H1 (cell line): ENCODE data around the gene CTRL. TPM values are rescaled to one million over a fixed set of nuclear protein-coding genes. Genes with fewer than 3 reads are reported as not detected.
A peak's percentile ranks its signal among the peaks of the same experiment; 100 is the strongest.

Experiments used
- CTCF ChIA-PET: fragments of 300-600 bp; sonication (Branson Sonifier 250); formaldehyde crosslinking; loops from one replicate; lab custom pipeline; 2021; ENCODE audit not compliant: partially characterized antibody; lab: Charles Lee
- POLR2A ChIA-PET: fragments of 300-600 bp; sonication (Branson Sonifier 250); formaldehyde crosslinking; loops from one replicate; lab custom pipeline; 2021; ENCODE audit warnings: inconsistent platforms; ENCODE audit not compliant: partially characterized antibody; lab: Charles Lee
- DNase-seq, 2 experiments: peaks; one replicate each; pipeline versions ENCODE4 v3.0.0 to v3.0.0-alpha.2; 2010 to 2022; ENCODE audit warnings: low spot score in 2 of 2, low read depth in 1 of 2, mixed read lengths in 1 of 2
- FAIRE-seq: peaks from 2 replicates; lab custom pipeline; 2011; peaks lifted over from hg19 to GRCh38; lab: Jason Lieb, UNC
- H2AFZ ChIP-seq: 2 replicates; pipeline ENCODE4 v1.8.1; 2012; ENCODE audit warnings: low read length, inconsistent platforms
- H2AK5ac ChIP-seq: 2 replicates; pipeline ENCODE4 v1.6.1; 2013; ENCODE audit warnings: low read depth, low read length
- H2BK120ac ChIP-seq: replicated peaks from 2 replicates; pipeline ENCODE3; 2013; ENCODE audit warnings: low read depth, low read length, inconsistent platforms
- H2BK12ac ChIP-seq: 2 replicates; pipeline ENCODE4 v1.6.1; 2013; ENCODE audit warnings: low read depth, low read length
- H2BK15ac ChIP-seq: 2 replicates; pipeline ENCODE4 v1.6.1; 2013; ENCODE audit warnings: low read length
- H2BK20ac ChIP-seq: 2 replicates; pipeline ENCODE4 v1.6.1; 2013; ENCODE audit warnings: low read length
- H2BK5ac ChIP-seq: 2 replicates; pipeline ENCODE4 v1.6.1; 2013; ENCODE audit warnings: low read depth, low read length
- H3K14ac ChIP-seq: 2 replicates; pipeline ENCODE4 v1.6.1; 2013; ENCODE audit warnings: inconsistent platforms; ENCODE audit not compliant: insufficient read length
- H3K18ac ChIP-seq: 2 replicates; pipeline ENCODE4 v1.6.1; 2013; ENCODE audit warnings: low read length; ENCODE audit errors: extremely low read depth
- H3K23ac ChIP-seq: 2 replicates; pipeline ENCODE4 v1.6.1; 2013; ENCODE audit warnings: inconsistent platforms; ENCODE audit not compliant: insufficient read length
- H3K23me2 ChIP-seq: 2 replicates; pipeline ENCODE4 v1.6.1; 2013; ENCODE audit warnings: low read depth, low read length
- H3K27ac ChIP-seq: 2 replicates; pipeline ENCODE4 v1.6.1; 2011; ENCODE audit warnings: low read depth, low read length, inconsistent platforms
- H3K27me3 ChIP-seq, 4 experiments: replicated peaks in 1 of 4; 1 replicate in 1 of 4; 2 replicates in 3 of 4; pipeline versions ENCODE4 v1.6.1 to v1.8.1; 2011 to 2013; ENCODE audit warnings: low read length in 3 of 4, mild to moderate bottlenecking in 3 of 4, inconsistent platforms in 2 of 4, mixed read lengths in 2 of 4, moderate library complexity in 1 of 4; ENCODE audit not compliant: control insufficient read depth in 3 of 4, insufficient read depth in 3 of 4; ENCODE audit errors: extremely low read depth in 1 of 4
- H3K36me3 ChIP-seq, 4 experiments: 2 replicates each; pipeline versions ENCODE4 v1.6.1 to v1.8.1; 2011 to 2013; ENCODE audit warnings: mild to moderate bottlenecking in 4 of 4, low read length in 3 of 4, moderate library complexity in 2 of 4, control low read depth in 1 of 4, inconsistent platforms in 1 of 4; ENCODE audit not compliant: insufficient read depth in 4 of 4, control insufficient read depth in 2 of 4
- H3K4ac ChIP-seq: replicated peaks from 2 replicates; pipeline ENCODE3; 2013; ENCODE audit warnings: low read length, low read depth, mixed read lengths, inconsistent platforms; ENCODE audit not compliant: insufficient read length
- H3K4me1 ChIP-seq, 4 experiments: replicated peaks in 1 of 4; 1 replicate in 1 of 4; 2 replicates in 3 of 4; pipeline versions ENCODE4 v1.6.1 to v1.8.1; 2011 to 2013; ENCODE audit warnings: low read length in 3 of 4, inconsistent platforms in 2 of 4, mixed read lengths in 1 of 4; ENCODE audit not compliant: insufficient read depth in 4 of 4, control insufficient read depth in 3 of 4
- H3K4me2 ChIP-seq, 2 experiments: 2 replicates each; pipeline versions ENCODE4 v1.6.1 to v1.8.1; 2011 to 2013; ENCODE audit warnings: low read depth in 2 of 2, low read length in 2 of 2, control low read depth in 1 of 2, inconsistent platforms in 1 of 2, mild to moderate bottlenecking in 1 of 2; ENCODE audit not compliant: insufficient read depth in 1 of 2
- H3K4me3 ChIP-seq, 4 experiments: fragments of 200-600, 300-600 bp in 1 of 4; sonication (generic), shearing (Covaris generic), sonication (Bioruptor Twin) in 1 of 4; 2 replicates each; pipeline versions ENCODE4 v1.5.1 to v1.8.1; 2011 to 2016; ENCODE audit warnings: low read length in 4 of 4, low read depth in 3 of 4, control low read depth in 2 of 4, inconsistent platforms in 2 of 4, mild to moderate bottlenecking in 2 of 4, mixed read lengths in 1 of 4, moderate library complexity in 1 of 4; ENCODE audit not compliant: insufficient read depth in 2 of 4; ENCODE audit errors: extremely low read depth in 1 of 4
- H3K56ac ChIP-seq: replicated peaks from 2 replicates; pipeline ENCODE3; 2013; ENCODE audit warnings: low read depth, mild to moderate bottlenecking, mixed read lengths, low read length, inconsistent platforms; ENCODE audit not compliant: insufficient read length
- H3K79me1 ChIP-seq: 2 replicates; pipeline ENCODE4 v1.6.1; 2013; ENCODE audit warnings: low read depth, low read length, control low read depth
- H3K79me2 ChIP-seq, 2 experiments: 2 replicates each; pipeline versions ENCODE4 v1.6.1 to v1.8.1; 2012 to 2013; ENCODE audit warnings: low read length in 2 of 2, mild to moderate bottlenecking in 2 of 2, inconsistent platforms in 1 of 2; ENCODE audit not compliant: insufficient read depth in 2 of 2, control insufficient read depth in 1 of 2
- H3K9ac ChIP-seq, 4 experiments: replicated peaks in 1 of 4; 1 replicate in 1 of 4; 2 replicates in 3 of 4; pipeline versions ENCODE4 v1.6.1 to v1.8.1; 2011 to 2013; ENCODE audit warnings: low read depth in 3 of 4, low read length in 3 of 4, control low read depth in 2 of 4, mild to moderate bottlenecking in 2 of 4, moderate library complexity in 2 of 4, inconsistent platforms in 1 of 4; ENCODE audit errors: extremely low read depth in 1 of 4
- H3K9me3 ChIP-seq, 2 experiments: 2 replicates each; pipeline versions ENCODE4 v1.6.1 to v1.8.1; 2012 to 2013; ENCODE audit warnings: mild to moderate bottlenecking in 2 of 2, moderate library complexity in 2 of 2, control low read depth in 1 of 2, inconsistent platforms in 1 of 2, low read depth in 1 of 2, low read length in 1 of 2, mixed read lengths in 1 of 2; ENCODE audit not compliant: insufficient read depth in 2 of 2
- H4K20me1 ChIP-seq, 2 experiments: replicated peaks in 1 of 2; 2 replicates each; pipeline versions ENCODE3 to v1.8.1; 2011 to 2013; ENCODE audit warnings: inconsistent platforms in 2 of 2, low read length in 2 of 2, mild to moderate bottlenecking in 1 of 2; ENCODE audit not compliant: insufficient read depth in 2 of 2, control insufficient read depth in 1 of 2
- H4K5ac ChIP-seq: 2 replicates; pipeline ENCODE4 v1.6.1; 2013; ENCODE audit warnings: low read length, low read depth, mixed read lengths, inconsistent platforms; ENCODE audit not compliant: insufficient read length
- H4K8ac ChIP-seq: 2 replicates; pipeline ENCODE4 v1.8.0; 2013; ENCODE audit warnings: mild to moderate bottlenecking, moderate library complexity, low read length, inconsistent platforms; ENCODE audit not compliant: insufficient read depth; ENCODE audit errors: extremely low read depth
- H4K91ac ChIP-seq: replicated peaks from 2 replicates; pipeline ENCODE3; 2013; ENCODE audit warnings: low read length, mixed read lengths, inconsistent platforms; ENCODE audit not compliant: insufficient read length
- CHD1 ChIP-seq: IDR thresholded peaks from 2 replicates; pipeline ENCODE4 v1.6.1; 2012; ENCODE audit warnings: low read depth, low read length, improper control_type of control experiment
- NRF1 ChIP-seq: IDR thresholded peaks from 2 replicates; pipeline ENCODE4 v1.6.1; 2011; ENCODE audit warnings: mild to moderate bottlenecking, low read depth, low read length, improper control_type of control experiment
- SIRT6 ChIP-seq: IDR thresholded peaks from one replicate; pipeline ENCODE4 v1.7.1; 2012; ENCODE audit warnings: low read length, inconsistent platforms
- SP4 ChIP-seq: IDR thresholded peaks from 2 replicates; pipeline ENCODE4 v1.6.1; 2012; ENCODE audit warnings: low read length, inconsistent platforms
- WGBS, 2 experiments: shearing (Covaris generic) in 1 of 2; methylation state at CpG; one replicate each; pipeline versions ENCODE4 v1.1.6 to v1.1.7; 2013 to 2015; ENCODE audit warnings: low lambda C conversion rate in 2 of 2, mixed read lengths in 2 of 2, inconsistent platforms in 1 of 2, low coverage in 1 of 2, missing lambda C conversion rate in 1 of 2; ENCODE audit not compliant: insufficient replicate concordance in 2 of 2, insufficient coverage in 1 of 2, insufficient read length in 1 of 2; ENCODE audit errors: extremely low coverage in 1 of 2, missing lambda C conversion rate in 1 of 2; 5-methylcytosine and 5-hydroxymethylcytosine counted together
- polyA plus RNA-seq, 7 experiments: library from polyadenylated mRNA; depleted of rRNA in 3 of 7; stranded (reverse) in 5 of 7; unstranded in 2 of 7; fragments of >200 nt in 5 of 7; fragments of 200-250 nt in 2 of 7; gene quantifications; 1 replicate in 5 of 7; 2 replicates in 1 of 7; 4 replicates in 1 of 7; pipeline versions ENCODE4 v1.2.1 to v1.2.3, GENCODE V29; 2011 to 2013; ENCODE audit warnings: missing spikeins in 2 of 7, mixed read lengths in 2 of 7
- total RNA-seq: library from RNA; stranded (reverse); fragmentation: NEBNext Ultra II Directional; extraction: Animal tissue kit (Norgen Biotek cat#: 25700); gene quantifications from 2 replicates; pipeline ENCODE4 v1.2.1, GENCODE V29; 2021

The CTRL gene
- total and polyA plus RNA-seq, 2 of the 8 experiments (the other 6 are each of a cell fraction or from before 2014, with no cell fraction given): 1.7 to 4.2 TPM

- no peaks in the 10 kb centered on the region for H3K27me3 ChIP-seq
- no peak overlapping the region for H3K56ac ChIP-seq
- no peaks in the 10 kb centered on the region; a peak in 2 of 8 replicates for H3K36me3 ChIP-seq
- no peaks in the 10 kb centered on the region for H3K23me2 ChIP-seq
- no peak overlapping the region for H3K14ac ChIP-seq
- CTCF ChIA-PET: interaction anchor here (0.7 to 27.1 kb wide), 8 partner anchors 10 to 439 kb away, joined by 3 to 623 read pairs (median 7); partner anchors contain the start of genes CTRL, EDC4, NRN1L and PSKH1
- no peak overlapping the region for H3K18ac ChIP-seq
- H4K91ac ChIP-seq: no peak overlapping the region
- FAIRE-seq (no peak), DNase-seq (no peak)
- H3K4me2 ChIP-seq: no peak overlapping the region
- no peak overlapping the region for H3K23ac ChIP-seq
- 0 out of 2 replicates have a peak overlapping the region, but pooled peaks have one; percentile 46 for H2BK15ac ChIP-seq
- no peak overlapping the region for H3K9ac ChIP-seq
- TF ChIP-seq NRF1: no peak
- TF ChIP-seq CHD1: no peak
- TF ChIP-seq SP4: no peak
- no peak for TF ChIP-seq SIRT6
- H3K4ac ChIP-seq: no peak overlapping the region
- POLR2A ChIA-PET: interaction anchor here (1.0 to 4.6 kb wide), 5 partner anchors 9 to 39 kb away, joined by 3 to 26 read pairs (median 4); partner anchors contain the start of genes CTRL, NRN1L and PSMB10
- H2BK5ac ChIP-seq: no peak overlapping the region
- H4K8ac ChIP-seq: no peak overlapping the region
- no peak overlapping the region for H2BK20ac ChIP-seq
- WGBS, 2 experiments: 93% methylated on average over 10 of the region's 10 CpGs; no CpG with 5 or more reads in 1 of the 2 experiments
- H3K4me1 ChIP-seq: peaks cover 0 to 8% (median 4%) of the 10 kb centered on the region in 4 experiments; a peak in 5 of 7 replicates
- peaks cover 13 to 21% of the 10 kb centered on the region in 2 experiments for H4K20me1 ChIP-seq
- 0 out of 2 replicates have a peak overlapping the region, but pooled peaks have one; percentile 21 for H3K27ac ChIP-seq
- no peaks in the 10 kb centered on the region for H3K79me2 ChIP-seq
- H3K4me3 ChIP-seq: no peak overlapping the region
- no peak overlapping the region for H2BK120ac ChIP-seq
- H3K9me3 ChIP-seq: no peaks in the 10 kb centered on the region
- H2AFZ ChIP-seq: no peak overlapping the region
- no peak overlapping the region for H4K5ac ChIP-seq
- no peak overlapping the region for H2BK12ac ChIP-seq
- H3K79me1 ChIP-seq: no peaks in the 10 kb centered on the region
- H2AK5ac ChIP-seq: no peak overlapping the region
Observed at GRCh38 chr16:67923414-67924116, 8.1 kb downstream of the CTRL start.
